GM19238 (cell line): ENCODE measurements around the gene IMMP2L.
"Not testable (repeated sequence)": the region's sequence is repeated elsewhere in the genome, so short reads cannot be mapped to it uniquely, and the experiment has no call there.

Experiments used
- DNase-seq: peaks from one replicate; pipeline ENCODE4 v3.0.0; 2011; ENCODE audit warnings: low spot score; ENCODE audit not compliant: insufficient read length

Gene IMMP2L

GRCh38 chr7:110943701-110944345 lies 618.5 kb downstream of the IMMP2L start:
- DNase-seq: no peak

- DNase-seq: no peak
Measured at GRCh38 chr7:110941385-110941784, 620.9 kb downstream of the IMMP2L start.

DNA sequence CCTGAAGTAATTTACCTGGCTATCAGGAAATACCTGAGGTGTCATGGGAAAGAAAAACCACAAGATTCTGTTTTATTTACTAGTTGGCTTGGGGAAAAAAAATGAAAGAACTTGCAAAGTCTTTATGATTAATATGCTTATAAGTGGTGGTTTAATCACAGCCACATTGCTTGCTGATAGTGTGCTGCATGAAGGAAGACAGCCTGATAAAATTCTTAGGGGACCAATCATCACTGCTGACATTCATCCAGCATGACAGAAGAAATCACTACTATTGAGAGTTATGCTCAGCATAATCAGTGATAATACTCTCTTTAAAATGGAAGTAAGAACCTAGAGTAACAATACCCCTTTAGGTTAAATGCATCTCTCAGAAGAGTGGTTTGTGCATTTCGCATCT lies 621.5 kb downstream of the IMMP2L start:
- DNase-seq: no peak

- DNase-seq: no peak
Measured at GRCh38 chr7:110938165-110938564, 624.1 kb downstream of the IMMP2L start.

GRCh38 chr7:110936665-110937064 lies 625.6 kb downstream of the IMMP2L start:
- DNase-seq: not testable (repeated sequence)

GRCh38 chr7:110929480-110930249 lies 632.6 kb downstream of the IMMP2L start:
- no peak for DNase-seq

DNA sequence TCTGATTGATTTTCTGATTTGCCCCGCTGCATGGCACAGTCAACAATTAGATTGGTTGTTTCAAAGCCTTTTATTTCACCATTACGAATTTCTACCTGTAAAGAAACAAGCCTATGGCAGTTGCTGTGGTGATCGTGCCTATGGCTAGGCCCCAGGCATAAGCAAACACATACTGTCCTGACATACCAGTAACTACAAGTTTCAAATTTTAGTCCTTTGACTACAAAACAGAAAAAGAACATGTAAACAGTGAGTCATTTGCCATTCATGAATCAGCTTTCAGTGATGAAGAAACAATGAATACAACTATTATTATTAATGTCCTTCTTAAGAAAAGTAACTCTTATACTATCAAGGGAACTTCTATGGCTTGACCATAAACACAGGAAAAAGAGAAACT lies 639.4 kb downstream of the IMMP2L start:
- no peak for DNase-seq

GRCh38 chr7:110921595-110922151 lies 640.6 kb downstream of the IMMP2L start:
- DNase-seq: no peak

DNA sequence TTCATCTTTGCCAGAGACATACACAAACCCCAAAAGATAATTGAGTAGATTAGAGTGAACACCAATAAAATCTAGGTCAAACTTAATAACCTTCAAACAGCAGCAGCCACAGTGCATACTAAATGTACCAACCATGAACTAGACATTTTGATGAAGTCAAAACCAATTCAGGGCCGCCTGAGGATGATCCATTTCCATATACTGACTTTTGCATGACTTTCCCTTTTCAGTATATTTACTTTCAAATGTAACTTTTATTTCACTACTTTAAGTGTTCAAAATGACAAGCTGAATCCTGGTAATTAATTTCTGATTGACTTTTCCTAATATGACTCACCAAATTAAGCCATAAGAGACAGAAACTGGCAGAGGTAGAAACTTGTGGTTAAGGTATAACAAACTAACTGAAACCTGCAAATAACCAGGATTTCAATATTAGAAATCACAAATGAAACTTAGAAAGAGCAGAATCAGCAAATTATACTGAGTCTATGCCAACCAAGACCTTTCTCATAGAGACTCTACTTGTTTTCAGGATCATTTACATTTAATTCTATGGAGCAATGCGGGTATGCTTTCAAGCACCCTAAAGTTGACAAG lies 643.2 kb downstream of the IMMP2L start:
- DNase-seq: no peak

DNA sequence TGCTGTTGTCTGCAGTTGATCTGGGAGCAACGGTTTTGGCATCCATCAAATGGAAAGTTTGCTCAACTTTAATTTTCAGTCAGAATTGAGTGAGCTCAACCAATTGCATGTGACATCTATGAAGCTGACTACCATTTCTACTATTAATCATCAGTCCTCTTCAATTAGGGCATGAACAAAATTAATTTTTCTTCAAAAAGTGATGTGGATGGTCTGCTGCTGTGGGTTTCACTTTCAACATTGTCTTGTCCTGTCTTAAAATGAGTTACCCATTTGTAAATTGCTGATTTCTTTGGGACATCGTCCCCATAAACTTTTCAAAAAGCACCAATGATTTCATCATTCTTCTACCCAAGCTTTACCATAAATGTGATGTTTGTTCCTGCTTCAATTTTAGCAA lies 648.0 kb downstream of the IMMP2L start:
- no peak for DNase-seq

DNA sequence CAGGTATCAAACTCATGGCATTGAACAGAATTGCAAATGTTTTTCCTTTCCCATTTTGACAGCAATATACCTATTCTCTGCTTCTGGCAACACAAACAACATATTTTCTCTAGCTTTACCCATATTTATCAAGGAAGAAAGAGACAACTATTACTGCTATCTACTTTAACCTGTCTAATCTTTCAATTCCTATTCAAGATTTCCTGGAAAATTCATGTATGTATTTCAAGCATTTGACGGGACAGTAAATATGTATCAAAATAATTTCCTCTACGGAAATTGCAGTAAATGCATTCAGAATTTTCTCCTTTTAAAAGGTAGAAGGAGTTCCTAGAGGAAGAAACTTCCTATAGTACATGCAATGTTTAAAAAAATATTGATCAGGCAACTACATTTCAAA lies 650.7 kb downstream of the IMMP2L start:
- no peak for DNase-seq

DNA sequence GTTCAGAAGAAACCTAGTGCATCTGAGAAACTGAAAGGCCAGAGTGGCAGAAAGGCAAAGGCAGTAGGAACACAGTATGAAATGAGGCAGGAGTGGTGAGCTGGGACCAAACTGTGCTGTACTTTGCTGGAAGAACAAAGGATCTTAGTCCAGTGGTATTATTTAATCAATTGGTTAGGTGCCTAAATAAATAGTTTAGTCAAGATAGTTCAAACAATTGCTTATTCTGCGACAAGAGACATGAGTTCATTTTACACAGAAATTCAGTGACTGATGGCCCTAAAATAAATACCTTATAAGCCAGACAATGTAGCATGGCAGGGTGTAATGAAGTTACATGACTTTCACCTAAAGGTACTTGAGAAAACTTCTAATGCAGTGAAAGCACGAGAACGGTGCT lies 653.2 kb downstream of the IMMP2L start:
- no peak for DNase-seq

- DNase-seq: no peak
Measured at GRCh38 chr7:110905773-110906566, 656.3 kb downstream of the IMMP2L start.

DNA sequence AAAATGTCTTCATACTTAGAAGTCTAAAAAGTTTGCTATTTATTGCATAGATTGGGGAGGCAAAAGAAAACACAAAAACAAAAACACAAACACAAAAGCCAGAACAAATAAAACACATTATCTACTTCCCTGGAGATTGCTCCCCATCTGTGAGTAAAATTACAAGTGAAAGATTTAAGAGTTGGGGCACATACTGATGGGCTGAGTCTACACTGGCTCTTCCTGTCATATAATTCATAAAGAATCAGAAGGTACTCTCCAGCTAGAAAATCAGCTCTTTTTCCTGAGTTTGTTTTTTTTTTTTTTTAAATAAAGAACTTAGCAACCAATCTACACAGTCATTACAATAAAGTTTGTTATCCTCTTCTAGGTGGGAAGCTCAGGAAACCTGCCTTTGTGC lies 663.8 kb downstream of the IMMP2L start:
- DNase-seq: no peak

GRCh38 chr7:110897538-110897937 lies 664.8 kb downstream of the IMMP2L start:
- DNase-seq: no peak

DNA sequence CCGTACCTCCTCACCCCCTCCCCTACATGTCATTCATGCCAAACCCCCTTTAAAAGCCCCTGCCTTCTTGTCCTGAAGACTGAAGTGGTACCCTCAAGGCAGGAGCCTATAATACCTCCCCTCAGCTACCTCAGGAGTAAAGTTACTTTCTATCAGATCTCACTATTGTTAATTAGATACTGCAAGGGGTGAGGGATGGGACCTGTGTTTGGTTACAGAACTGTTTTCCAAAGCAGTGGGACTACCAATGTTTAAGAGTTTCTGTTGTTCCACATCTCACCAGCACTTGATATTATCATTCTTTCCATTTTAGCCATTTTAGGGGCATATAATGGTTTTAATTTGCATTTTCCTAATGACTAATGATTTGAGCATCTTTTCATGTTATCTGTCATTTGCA lies 668.2 kb downstream of the IMMP2L start:
- no peak for DNase-seq

GRCh38 chr7:110891197-110891596 lies 671.1 kb downstream of the IMMP2L start:
- no peak for DNase-seq

- no peak for DNase-seq
Measured at GRCh38 chr7:110890101-110890500, 672.2 kb downstream of the IMMP2L start.

DNA sequence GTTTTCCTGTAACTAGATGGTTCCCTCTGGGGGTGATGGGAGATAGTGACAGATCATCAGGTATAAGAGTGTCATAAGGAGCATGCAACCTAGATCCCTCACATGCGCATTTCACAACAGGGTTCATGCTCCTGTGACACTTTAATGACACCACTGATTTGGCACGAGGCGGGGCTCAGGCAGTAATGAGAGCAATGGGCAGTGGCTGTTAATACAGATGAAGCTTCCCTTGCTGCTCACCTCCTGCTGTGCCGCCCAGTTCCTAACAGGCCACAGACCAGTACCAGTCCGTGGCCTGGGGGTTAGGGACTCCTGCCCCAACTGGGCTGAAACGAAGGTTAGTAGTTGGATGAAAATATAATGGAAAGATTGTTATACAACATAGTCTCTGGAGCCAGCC lies 673.0 kb downstream of the IMMP2L start:
- no peak for DNase-seq

DNA sequence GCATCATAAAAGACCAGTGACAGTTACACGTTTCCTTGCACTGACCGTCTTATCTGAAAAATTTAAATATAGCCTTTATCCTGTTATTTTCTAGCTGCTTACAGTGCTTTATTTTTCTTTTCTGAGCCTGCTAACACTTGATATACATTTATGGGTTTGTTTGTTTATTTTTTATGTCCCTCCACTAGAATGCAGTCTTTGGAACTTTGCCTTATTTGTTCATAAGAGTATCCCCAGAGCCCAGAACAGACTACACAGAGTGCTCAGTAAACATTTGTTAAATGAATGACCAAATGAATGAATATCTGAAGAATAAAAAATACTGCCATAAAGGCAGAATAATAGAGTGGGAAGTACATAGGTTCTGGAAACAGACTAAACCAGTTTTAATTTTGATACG lies 673.7 kb downstream of the IMMP2L start:
- DNase-seq: no peak

- no peak for DNase-seq
Measured at GRCh38 chr7:110885474-110885873, 676.8 kb downstream of the IMMP2L start.

DNA sequence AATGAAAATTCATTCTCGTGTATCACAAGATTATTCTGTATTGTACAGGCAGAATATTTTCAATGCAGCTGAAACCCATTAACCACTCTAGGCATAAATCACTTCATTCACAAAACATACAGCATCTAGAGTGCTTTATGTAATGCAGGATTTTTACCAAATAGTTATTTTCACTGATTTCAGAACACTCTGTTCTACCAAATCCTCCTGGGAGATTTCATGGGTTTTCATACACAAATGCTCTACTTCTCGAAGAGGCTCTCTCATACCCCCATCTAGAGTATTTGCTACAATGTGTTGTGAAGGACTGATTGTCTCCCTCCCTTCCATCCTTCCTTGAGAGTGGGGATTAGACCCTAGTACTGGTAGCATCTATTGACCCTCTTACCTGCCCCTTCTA lies 680.6 kb downstream of the IMMP2L start:
- no peak for DNase-seq
